IMR-90 (cell line): ENCODE results near the gene UNC93B1. TPM values are rescaled to one million over a fixed set of nuclear protein-coding genes. Genes with fewer than 3 reads are reported as not detected.

Experiments
- ATAC-seq: fragments of 200-7000 bp; cut with Tn5 transposase; 2 replicates; pipeline ENCODE4 v1.9.1; 2020; ENCODE audit warnings: low read depth, mild to moderate bottlenecking, moderate library complexity
- BruUV-seq: library from RNA; stranded (reverse); fragments of 400-500 nt; replicated peaks from 2 replicates; lab custom pipeline; 2021; lab: Mats Ljungman, UMichigan
- CTCF ChIA-PET: fragments of 300-600 bp; formaldehyde crosslinking; extraction: SDS; loops from one replicate; lab custom pipeline; 2021; ENCODE audit warnings: antibody characterized with exemption; lab: Yijun Ruan, JAX
- POLR2A ChIA-PET: fragments of 300-600 bp; sonication (Branson Sonifier 250); formaldehyde crosslinking; loops from one replicate; lab custom pipeline; 2022; ENCODE audit warnings: antibody characterized with exemption; ENCODE audit not compliant: unreplicated experiment; lab: Charles Lee
- DNase-seq: peaks from one replicate; pipeline ENCODE4 v3.0.0; 2013
- H2AFZ ChIP-seq: replicated peaks from 2 replicates; pipeline ENCODE3; 2013; ENCODE audit warnings: low read length, mild to moderate bottlenecking; ENCODE audit not compliant: poor library complexity
- H2AK5ac ChIP-seq: 2 replicates; pipeline ENCODE4 v1.6.1; 2013; ENCODE audit warnings: low read depth, low read length, inconsistent platforms
- H2AK9ac ChIP-seq: replicated peaks from 2 replicates; pipeline ENCODE3; 2013; ENCODE audit warnings: mild to moderate bottlenecking, low read depth, low read length, moderate library complexity; ENCODE audit not compliant: poor library complexity
- H2BK120ac ChIP-seq: 2 replicates; pipeline ENCODE4 v1.6.1; 2013; ENCODE audit warnings: low read depth, low read length, inconsistent platforms
- H2BK15ac ChIP-seq: 3 replicates; pipeline ENCODE4 v1.6.1; 2013; ENCODE audit warnings: low read depth, low read length, inconsistent platforms
- H2BK20ac ChIP-seq: 2 replicates; pipeline ENCODE4 v1.6.1; 2013; ENCODE audit warnings: low read depth, mild to moderate bottlenecking, inconsistent platforms, low read length, moderate library complexity
- H2BK5ac ChIP-seq: 2 replicates; pipeline ENCODE4 v1.6.1; 2013; ENCODE audit warnings: mild to moderate bottlenecking, low read depth, low read length, inconsistent platforms; ENCODE audit not compliant: poor library complexity, severe bottlenecking
- H3K14ac ChIP-seq: replicated peaks from 2 replicates; pipeline ENCODE4 v1.6.1; 2013; ENCODE audit warnings: low read depth, low read length, inconsistent platforms
- H3K18ac ChIP-seq: 2 replicates; pipeline ENCODE4 v1.6.1; 2013; ENCODE audit warnings: low read depth, low read length, control low read depth
- H3K23ac ChIP-seq: 2 replicates; pipeline ENCODE4 v1.6.1; 2013; ENCODE audit warnings: low read depth, low read length, inconsistent platforms
- H3K27ac ChIP-seq: 2 replicates; pipeline ENCODE4 v1.5.1; 2013; ENCODE audit warnings: mild to moderate bottlenecking, control low read depth, low read length; ENCODE audit not compliant: insufficient read depth
- H3K27me3 ChIP-seq: 2 replicates; pipeline ENCODE4 v1.6.1; 2013; ENCODE audit warnings: low read length; ENCODE audit not compliant: control insufficient read depth, insufficient read depth
- H3K36me3 ChIP-seq: 2 replicates; pipeline ENCODE4 v1.6.1; 2013; ENCODE audit warnings: low read length, mixed read lengths; ENCODE audit not compliant: control insufficient read depth, insufficient read depth
- H3K4ac ChIP-seq: 2 replicates; pipeline ENCODE4 v1.6.1; 2013; ENCODE audit warnings: low read depth, low read length, inconsistent platforms
- H3K4me1 ChIP-seq: 2 replicates; pipeline ENCODE4 v1.6.1; 2013; ENCODE audit warnings: low read length, mixed read lengths; ENCODE audit not compliant: control insufficient read depth, insufficient read depth
- H3K4me2 ChIP-seq: 2 replicates; pipeline ENCODE4 v1.6.1; 2013; ENCODE audit warnings: low read depth, mild to moderate bottlenecking, control low read depth, low read length, moderate library complexity
- H3K4me3 ChIP-seq: 2 replicates; pipeline ENCODE4 v1.5.1; 2013; ENCODE audit warnings: low read depth, mild to moderate bottlenecking, control low read depth, low read length, moderate library complexity; ENCODE audit not compliant: insufficient read depth
- H3K56ac ChIP-seq: 2 replicates; pipeline ENCODE4 v1.6.1; 2013; ENCODE audit warnings: low read length, inconsistent platforms; ENCODE audit not compliant: insufficient read depth; ENCODE audit errors: extremely low read depth
- H3K79me1 ChIP-seq, 2 experiments: 2 replicates each; pipeline ENCODE4 v1.6.1; 2013; ENCODE audit warnings: low read length in 2 of 2, inconsistent platforms in 1 of 2, low read depth in 1 of 2
- H3K9ac ChIP-seq: 2 replicates; pipeline ENCODE4 v1.6.1; 2013; ENCODE audit warnings: low read depth, low read length, control low read depth
- H3K9me1 ChIP-seq: 2 replicates; pipeline ENCODE4 v1.6.1; 2013; ENCODE audit warnings: low read length, inconsistent platforms; ENCODE audit not compliant: insufficient read depth
- H3K9me3 ChIP-seq: 2 replicates; pipeline ENCODE4 v1.6.1; 2013; ENCODE audit warnings: low read length; ENCODE audit not compliant: control insufficient read depth, insufficient read depth
- H4K20me1 ChIP-seq: 2 replicates; pipeline ENCODE4 v1.6.1; 2013; ENCODE audit warnings: low read length, inconsistent platforms; ENCODE audit not compliant: insufficient read depth
- H4K5ac ChIP-seq: 2 replicates; pipeline ENCODE4 v1.6.1; 2013; ENCODE audit warnings: mild to moderate bottlenecking, low read depth, low read length, control low read depth
- H4K8ac ChIP-seq, 2 experiments: 2 replicates each; pipeline ENCODE4 v1.6.1; 2013; ENCODE audit warnings: low read depth in 2 of 2, low read length in 2 of 2, control low read depth in 1 of 2, inconsistent platforms in 1 of 2
- H4K91ac ChIP-seq: 2 replicates; pipeline ENCODE4 v1.6.1; 2013; ENCODE audit warnings: low read depth, low read length, inconsistent platforms; ENCODE audit not compliant: insufficient read depth
- BHLHE40 ChIP-seq: fragments of 150-350 bp; IDR thresholded peaks from 2 replicates; pipeline ENCODE4 v1.6.1; 2016; ENCODE audit warnings: mild to moderate bottlenecking, low read depth, low read length
- CEBPB ChIP-seq: IDR thresholded peaks from 2 replicates; pipeline ENCODE4 v1.6.1; 2012; ENCODE audit warnings: low read depth, low read length, improper control_type of control experiment
- CHD1 ChIP-seq: IDR thresholded peaks from 2 replicates; pipeline ENCODE4 v1.6.1; 2012; ENCODE audit warnings: low read depth, low read length, improper control_type of control experiment
- FOS ChIP-seq: fragments of 150-350 bp; IDR thresholded peaks from 2 replicates; pipeline ENCODE4 v1.6.1; 2016; ENCODE audit warnings: low read depth, low read length
- MAFK ChIP-seq: IDR thresholded peaks from 2 replicates; pipeline ENCODE4 v1.6.1; 2012; ENCODE audit warnings: low read depth, low read length, improper control_type of control experiment
- MAZ ChIP-seq: IDR thresholded peaks from 2 replicates; pipeline ENCODE4 v1.6.1; 2012; ENCODE audit warnings: low read depth, mild to moderate bottlenecking, low read length, improper control_type of control experiment, moderate library complexity, borderline replicate concordance
- MXI1 ChIP-seq: IDR thresholded peaks from 2 replicates; pipeline ENCODE4 v1.6.1; 2012; ENCODE audit warnings: low read depth, mild to moderate bottlenecking, low read length, moderate library complexity, borderline replicate concordance
- NFE2L2 ChIP-seq: fragments of 150-350 bp; IDR thresholded peaks from 2 replicates; pipeline ENCODE4 v1.6.1; 2016; ENCODE audit warnings: low read depth, mild to moderate bottlenecking, low read length
- POLR2A ChIP-seq: IDR thresholded peaks from 2 replicates; pipeline ENCODE4 v1.6.1; 2012; ENCODE audit warnings: mild to moderate bottlenecking, low read depth, low read length
- RCOR1 ChIP-seq: IDR thresholded peaks from 2 replicates; pipeline ENCODE4 v1.6.1; 2012; ENCODE audit warnings: mild to moderate bottlenecking, low read length, improper control_type of control experiment; ENCODE audit not compliant: insufficient replicate concordance
- RFX5 ChIP-seq: IDR thresholded peaks from 2 replicates; pipeline ENCODE4 v1.8.0; 2012; ENCODE audit warnings: low read depth, mild to moderate bottlenecking, low read length, moderate library complexity
- SMC3 ChIP-seq: fragments of 150-350 bp; IDR thresholded peaks from 2 replicates; pipeline ENCODE4 v1.6.1; 2016; ENCODE audit warnings: low read depth, mild to moderate bottlenecking, antibody characterized with exemption, low read length, moderate library complexity
- USF2 ChIP-seq: fragments of 150-350 bp; IDR thresholded peaks from 2 replicates; pipeline ENCODE4 v1.6.1; 2017; ENCODE audit warnings: mild to moderate bottlenecking, antibody characterized with exemption, low read length, low read depth
- WGBS, 2 experiments: methylation state at CpG; one replicate each; pipeline versions ENCODE4 v1.1.5 to v1.1.7; 2013; ENCODE audit warnings: missing lambda C conversion rate in 2 of 2; ENCODE audit not compliant: insufficient read length in 1 of 2; ENCODE audit errors: extremely low coverage in 2 of 2; 5-methylcytosine and 5-hydroxymethylcytosine counted together
- dilution Hi-C: fragments of 300-500 bp; cut with HindIII; formaldehyde crosslinking; loops from one replicate; pipeline ENCODE4 v1.14.3; 2018; ENCODE audit warnings: low sequenced_read_pairs; ENCODE audit not compliant: unreplicated experiment
- in situ Hi-C: fragments of 300-500 bp; cut with MboI; formaldehyde crosslinking; loops from 3 replicates; pipeline ENCODE4 v1.14.3; 2019; ENCODE audit warnings: low sequenced_read_pairs, inconsistent platforms, mixed read lengths
- intact Hi-C: fragments of 100-400 bp; cut with micrococcal nuclease; formaldehyde crosslinking; loops from 2 replicates; pipeline ENCODE4 v1.10.0; 2022
- polyA plus RNA-seq, 3 experiments: library from polyadenylated mRNA; depleted of rRNA; stranded (reverse); fragments of >200 nt; gene quantifications; 2 replicates each; pipeline ENCODE4 v1.2.3, GENCODE V29; 2012; ENCODE audit warnings: low replicate concordance in 1 of 3
- total RNA-seq: library from RNA; depleted of rRNA; stranded (reverse); fragments of >200 nt; gene quantifications from 2 replicates; pipeline ENCODE4 v1.2.3, GENCODE V29; 2012

UNC93B1 gene
- total and polyA plus RNA-seq, 2 of the 4 experiments (the other 2 are of a cell fraction) = 10.9 to 19.2 TPM

DNA sequence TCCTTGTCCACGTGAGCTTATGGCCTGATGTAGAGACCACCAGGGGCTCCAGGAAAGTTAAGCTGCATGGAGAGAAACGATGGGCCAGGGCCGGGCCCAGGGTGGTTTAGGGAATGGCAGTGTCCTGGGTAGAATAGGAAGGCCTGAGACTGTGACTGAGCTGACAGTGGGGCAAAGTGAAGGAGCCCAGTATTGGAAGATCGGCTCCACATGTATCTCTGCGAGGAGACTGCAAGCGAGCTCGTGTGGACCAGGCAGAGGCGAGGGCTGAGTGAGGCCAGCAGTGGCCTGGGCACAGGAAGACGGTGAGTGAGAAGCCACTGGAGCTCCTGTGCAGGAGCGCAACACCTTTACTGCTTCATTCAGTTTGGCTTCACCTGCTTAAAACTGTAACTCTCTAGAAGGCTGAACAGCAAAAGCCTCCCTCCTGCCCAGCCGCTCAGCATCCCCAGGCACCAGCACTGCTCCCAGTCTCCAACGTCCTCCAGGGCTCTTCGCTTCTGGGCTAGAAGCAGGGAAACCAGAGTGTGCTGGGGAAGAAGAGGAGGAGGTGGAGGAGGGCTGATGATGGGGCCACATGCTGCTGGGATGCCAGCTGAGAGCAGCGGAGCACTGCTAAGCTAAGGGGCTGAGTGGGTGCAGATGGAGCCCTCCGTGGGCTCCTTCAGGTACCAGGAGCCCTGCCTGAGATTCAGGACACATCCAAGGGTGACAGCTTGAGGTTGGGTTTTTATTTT lies 48.4 kb upstream of the UNC93B1 start (continued):
- TF ChIP-seq SMC3 = no peak

DNA sequence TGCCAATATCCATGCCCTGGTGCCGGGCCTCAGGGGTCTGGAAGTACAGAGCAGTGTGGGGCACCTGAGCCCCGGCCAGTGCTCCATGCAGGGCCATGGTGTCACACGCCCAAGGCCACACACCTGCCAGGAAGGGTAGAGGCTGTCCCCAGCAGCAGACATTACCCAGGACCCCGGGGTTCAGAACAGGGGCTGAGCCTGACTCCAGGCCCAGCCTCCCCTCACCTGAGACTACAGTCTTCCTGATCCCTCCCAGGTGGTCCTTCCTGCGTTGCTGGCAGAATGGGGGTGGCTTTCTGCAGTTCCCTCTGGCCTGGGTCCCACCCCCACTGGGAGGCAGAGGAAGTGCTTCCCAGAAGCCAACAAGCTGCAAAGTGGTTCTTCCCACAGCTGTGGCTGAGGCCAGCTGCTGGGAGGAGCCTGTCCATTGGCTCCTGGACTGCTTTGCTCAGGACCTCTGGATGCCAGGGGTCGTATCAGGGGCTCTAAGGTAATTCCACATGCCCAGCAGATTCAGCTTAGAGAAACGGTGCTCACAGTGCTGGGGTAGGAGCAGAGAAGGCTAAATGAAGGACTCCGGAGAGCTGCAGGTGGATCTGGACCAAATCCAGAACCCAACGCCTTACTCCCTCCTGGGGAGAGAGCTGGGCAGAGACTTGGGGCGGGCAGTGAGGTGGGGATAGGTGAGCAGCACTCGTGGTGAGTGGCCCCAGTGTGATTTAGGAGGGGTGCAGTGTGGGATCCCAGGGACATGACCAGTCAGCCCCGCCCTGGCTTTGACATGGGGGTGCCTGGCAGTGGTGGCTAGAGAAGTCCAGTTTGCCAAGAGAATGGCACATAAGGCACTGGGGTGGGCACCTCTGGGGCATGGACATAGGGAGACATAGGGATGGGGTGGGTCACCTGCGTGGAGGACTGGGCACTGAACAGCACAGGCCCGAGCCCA lies 47.6 kb upstream of the UNC93B1 start:
- Histone ChIP-seq H3K56ac (no peak overlapping the region), H2BK15ac (no peak overlapping the region), H2AFZ (peak overlapping the region; percentile 17), H3K9ac (no peak overlapping the region), H3K27ac (no peak overlapping the region), H3K4ac (no peak overlapping the region), H3K9me3 (no peaks in the 10 kb centered on the region), H4K20me1 (no peaks in the 10 kb centered on the region; the same call in none of the 2 replicates), H2AK9ac (peak overlapping the region; percentile 33), H2BK20ac (no peak overlapping the region), H3K36me3 (peaks cover 50% of the 10 kb centered on the region), H3K4me2 (no peak overlapping the region), H4K91ac (no peak overlapping the region), H4K5ac (no peak overlapping the region), H3K4me1 (no peaks in the 10 kb centered on the region), H3K79me1 (peaks cover 0 to 5% of the 10 kb centered on the region in 2 experiments; a peak in 3 of 4 replicates), H3K9me1 (peaks cover 4% of the 10 kb centered on the region; the same call in 1 of the 2 replicates), H2AK5ac (no peak overlapping the region), H4K8ac (no peak overlapping the region), H2BK120ac (no peak overlapping the region), H3K4me3 (no peak overlapping the region), H3K18ac (no peak overlapping the region), H3K14ac (no peak overlapping the region), H3K27me3 (no peaks in the 10 kb centered on the region), H2BK5ac (no peak overlapping the region), H3K23ac (no peak overlapping the region)
- in situ Hi-C loops (no loop called here), intact Hi-C loops (no loop called here), dilution Hi-C loops (no loop called here)
- BruUV-seq = no TSS peak
- 97% methylated on average over 6 of the region's 14 CpGs; no CpG with 5 or more reads in 1 of the 2 experiments for WGBS, 2 experiments
- ChIA-PET CTCF (interaction anchor here (1.4 kb wide), 1 partner anchor 9 kb away, joined by 3 read pairs; no protein-coding TSS in a partner anchor), POLR2A (no interaction called here)
- no peak for DNase-seq
- no peak for ATAC-seq
- TF ChIP-seq USF2 (no peak), RCOR1 (no peak), NFE2L2 (no peak), RFX5 (no peak), POLR2A (no peak), CHD1 (no peak), FOS (no peak), MAFK (no peak), MAZ (no peak), MXI1 (no peak), SMC3 (no peak), BHLHE40 (no peak), CEBPB (no peak)
